DND-41 (cell line): Measurements from ENCODE around the gene N4BP2.
"Not testable (repeated sequence)": the region's sequence is repeated elsewhere in the genome, so short reads cannot be mapped to it uniquely, and the experiment has no call there.

Experiments used
- ATAC-seq: fragments of 200-7000 bp; cut with Tn5 transposase; 3 replicates; pipeline ENCODE4 v1.9.1; 2021; ENCODE audit warnings: low read depth; ENCODE audit not compliant: insufficient read depth
- DNase-seq: peaks from one replicate; pipeline ENCODE4 v3.0.0-alpha.2; 2020
- H2AFZ ChIP-seq: 2 replicates; pipeline ENCODE4 v1.6.0; 2012; ENCODE audit warnings: low read depth, low read length
- H3K27ac ChIP-seq: 2 replicates; pipeline ENCODE4 v1.5.1; 2012; ENCODE audit warnings: low read length, inconsistent platforms
- H3K27me3 ChIP-seq: fragments of 200-600 bp; sonication (generic); 2 replicates; pipeline ENCODE4 v1.6.0; 2012; ENCODE audit warnings: low read length, mild to moderate bottlenecking, inconsistent platforms; ENCODE audit not compliant: insufficient read depth, poor library complexity
- H3K36me3 ChIP-seq: 2 replicates; pipeline ENCODE4 v1.5.1; 2012; ENCODE audit warnings: low read length, inconsistent platforms; ENCODE audit not compliant: insufficient read depth
- H3K4me1 ChIP-seq: 2 replicates; pipeline ENCODE4 v1.5.1; 2012; ENCODE audit warnings: mild to moderate bottlenecking, low read length; ENCODE audit not compliant: insufficient read depth
- H3K4me2 ChIP-seq: 2 replicates; pipeline ENCODE4 v1.6.0; 2012; ENCODE audit warnings: mild to moderate bottlenecking, moderate library complexity, low read length, inconsistent platforms; ENCODE audit not compliant: insufficient read depth
- H3K4me3 ChIP-seq, 2 experiments: fragments of 200-600 bp in 1 of 2; shearing (Covaris generic) in 1 of 2; 2 replicates each; pipeline ENCODE4 v1.5.1; 2012 to 2016; ENCODE audit warnings: inconsistent platforms in 2 of 2, low read length in 2 of 2, mild to moderate bottlenecking in 2 of 2, low read depth in 1 of 2, moderate library complexity in 1 of 2
- H3K79me2 ChIP-seq: 2 replicates; pipeline ENCODE4 v1.6.0; 2012; ENCODE audit warnings: low read length, inconsistent platforms; ENCODE audit not compliant: insufficient read depth
- H3K9ac ChIP-seq: 2 replicates; pipeline ENCODE4 v1.6.0; 2012; ENCODE audit warnings: low read depth, mild to moderate bottlenecking, inconsistent platforms, low read length, moderate library complexity
- H3K9me3 ChIP-seq: 2 replicates; pipeline ENCODE4 v1.5.1; 2012; ENCODE audit warnings: low read length, moderate library complexity, mild to moderate bottlenecking, inconsistent platforms; ENCODE audit not compliant: insufficient read depth, severe bottlenecking
- H4K20me1 ChIP-seq: 2 replicates; pipeline ENCODE4 v1.6.0; 2012; ENCODE audit warnings: low read length; ENCODE audit not compliant: insufficient read depth
- CTCF ChIP-seq: IDR thresholded peaks from 2 replicates; pipeline ENCODE4 v1.5.1; 2012; ENCODE audit warnings: borderline replicate concordance, low read length, moderate library complexity, mild to moderate bottlenecking; ENCODE audit not compliant: poor library complexity, severe bottlenecking; ENCODE audit errors: extremely low read depth
- EZH2 ChIP-seq: IDR thresholded peaks from 3 replicates; pipeline ENCODE4 v1.6.1; 2012; ENCODE audit warnings: borderline replicate concordance, low read depth, mild to moderate bottlenecking, moderate library complexity, low read length, inconsistent platforms; ENCODE audit not compliant: severe bottlenecking

The N4BP2 gene

GRCh38 chr4:40143926-40144508 lies 87.4 kb downstream of the N4BP2 start:
- Histone ChIP-seq H3K4me3 (no peak overlapping the region), H3K79me2 (peaks cover 7% of the 10 kb centered on the region; the same call in 1 of the 2 replicates), H3K9me3 (peaks cover 3% of the 10 kb centered on the region), H3K36me3 (peaks cover 49% of the 10 kb centered on the region), H3K4me2 (no peak overlapping the region), H4K20me1 (no peaks in the 10 kb centered on the region), H3K27me3 (no peaks in the 10 kb centered on the region), H3K4me1 (no peaks in the 10 kb centered on the region), H3K27ac (no peak overlapping the region; the same call in 1 of the 2 replicates), H2AFZ (no peak overlapping the region), H3K9ac (no peak overlapping the region)
- ATAC-seq (no peak), DNase-seq (no peak)
- TF ChIP-seq CTCF: no peak
- TF ChIP-seq EZH2: no peak

GRCh38 chr4:40144716-40145115 lies 88.1 kb downstream of the N4BP2 start:
- DNase-seq (no peak), ATAC-seq (no peak)
- Histone ChIP-seq H3K36me3 (peaks cover 51% of the 10 kb centered on the region), H3K9ac (no peak overlapping the region), H2AFZ (no peak overlapping the region), H3K27me3 (no peaks in the 10 kb centered on the region), H3K9me3 (peaks cover 3% of the 10 kb centered on the region), H4K20me1 (no peaks in the 10 kb centered on the region), H3K4me3 (no peak overlapping the region), H3K4me2 (no peak overlapping the region), H3K4me1 (no peaks in the 10 kb centered on the region), H3K27ac (no peak overlapping the region), H3K79me2 (peaks cover 7% of the 10 kb centered on the region; the same call in 1 of the 2 replicates)
- no peak for TF ChIP-seq CTCF
- TF ChIP-seq EZH2: no peak

DNA sequence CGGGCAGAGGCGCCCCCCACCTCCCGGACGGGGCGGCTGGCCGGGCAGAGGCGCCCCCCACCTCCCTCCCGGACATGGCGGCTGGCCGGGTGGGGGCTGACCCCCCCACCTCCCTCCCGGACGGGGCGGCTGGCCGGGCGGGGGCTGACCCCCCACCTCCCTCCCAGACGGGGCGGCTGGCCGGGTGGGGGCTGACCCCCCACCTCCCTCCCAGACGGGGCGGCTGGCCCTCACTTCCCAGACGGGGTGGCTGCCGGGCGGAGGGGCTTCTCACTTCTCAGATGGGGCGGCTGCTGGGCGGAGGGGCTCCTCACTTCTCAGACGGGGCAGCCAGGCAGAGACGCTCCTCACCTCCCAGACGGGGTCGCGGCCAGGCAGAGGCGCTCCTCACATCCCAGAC lies 90.8 kb downstream of the N4BP2 start:
- not testable (repeated sequence) for H4K20me1 ChIP-seq, H3K4me3 ChIP-seq, H3K27me3 ChIP-seq, H3K4me2 ChIP-seq, DNase-seq, H3K27ac ChIP-seq, ATAC-seq, H3K9ac ChIP-seq, H2AFZ ChIP-seq, H3K9me3 ChIP-seq
- H3K36me3 ChIP-seq: peaks cover 57% of the 10 kb centered on the region
- H3K79me2 ChIP-seq: peaks cover 22% of the 10 kb centered on the region
- H3K4me1 ChIP-seq: peaks cover 25% of the 10 kb centered on the region

- Histone ChIP-seq H3K4me3 (no peak overlapping the region), H3K27me3 (no peaks in the 10 kb centered on the region), H3K9ac (no peak overlapping the region), H4K20me1 (no peaks in the 10 kb centered on the region), H3K79me2 (peaks cover 35% of the 10 kb centered on the region), H3K4me2 (no peak overlapping the region), H3K27ac (peak overlapping the region; percentile 60), H3K36me3 (peaks cover 53% of the 10 kb centered on the region), H3K4me1 (peaks cover 35% of the 10 kb centered on the region), H3K9me3 (peaks cover 3% of the 10 kb centered on the region), H2AFZ (no peak overlapping the region)
- ATAC-seq (peak; percentile 88), DNase-seq (peak; percentile 79)
- TF ChIP-seq CTCF (peak; percentile 94), EZH2 (no peak)
Observed at GRCh38 chr4:40149960-40150385, 93.3 kb downstream of the N4BP2 start.
